Astrocyte of the hippocampus (primary cell): ENCODE results near the gene ZNF513.
"Not testable (repeated sequence)": the region's sequence is repeated elsewhere in the genome, so short reads cannot be mapped to it uniquely, and the experiment has no call there.

Experiments used
- DNase-seq: peaks from one replicate; pipeline ENCODE4 v3.0.0; 2011; ENCODE audit warnings: low read depth, low spot score

The ZNF513 gene

DNA sequence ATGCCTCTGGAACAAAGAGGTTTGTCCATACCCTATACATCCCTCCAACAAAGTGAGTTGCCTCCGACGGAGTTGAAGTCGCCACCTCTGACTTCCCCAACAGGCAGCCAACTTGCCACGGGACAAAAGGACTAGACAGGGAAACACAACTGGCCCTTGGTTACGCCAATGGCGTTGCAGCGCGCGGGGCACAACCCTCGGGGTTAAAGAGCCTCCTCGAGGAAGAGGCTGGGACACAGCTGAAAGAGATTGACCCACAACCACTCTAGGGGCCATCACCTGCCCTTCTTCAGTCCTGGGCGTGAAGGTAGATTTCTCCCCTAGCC, 24.5 kb downstream of the ZNF513 start:
- DNase-seq: peak; percentile 54

DNA sequence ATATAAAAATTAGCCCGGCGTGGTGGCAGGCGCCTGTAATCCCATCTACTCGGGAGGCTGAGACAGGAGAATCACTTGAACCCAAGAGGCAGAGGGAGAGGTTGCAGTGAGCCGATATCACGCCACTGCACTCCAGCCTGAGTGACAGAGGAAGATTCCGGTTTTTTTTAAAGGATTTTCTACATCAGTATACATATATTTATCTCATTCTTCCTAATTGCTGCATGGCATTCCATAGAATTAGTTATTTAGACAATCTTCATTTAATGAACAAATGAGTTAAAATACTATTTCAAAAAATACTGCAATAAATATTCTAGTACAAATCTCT, 26.0 kb downstream of the ZNF513 start:
- DNase-seq: no peak

DNA sequence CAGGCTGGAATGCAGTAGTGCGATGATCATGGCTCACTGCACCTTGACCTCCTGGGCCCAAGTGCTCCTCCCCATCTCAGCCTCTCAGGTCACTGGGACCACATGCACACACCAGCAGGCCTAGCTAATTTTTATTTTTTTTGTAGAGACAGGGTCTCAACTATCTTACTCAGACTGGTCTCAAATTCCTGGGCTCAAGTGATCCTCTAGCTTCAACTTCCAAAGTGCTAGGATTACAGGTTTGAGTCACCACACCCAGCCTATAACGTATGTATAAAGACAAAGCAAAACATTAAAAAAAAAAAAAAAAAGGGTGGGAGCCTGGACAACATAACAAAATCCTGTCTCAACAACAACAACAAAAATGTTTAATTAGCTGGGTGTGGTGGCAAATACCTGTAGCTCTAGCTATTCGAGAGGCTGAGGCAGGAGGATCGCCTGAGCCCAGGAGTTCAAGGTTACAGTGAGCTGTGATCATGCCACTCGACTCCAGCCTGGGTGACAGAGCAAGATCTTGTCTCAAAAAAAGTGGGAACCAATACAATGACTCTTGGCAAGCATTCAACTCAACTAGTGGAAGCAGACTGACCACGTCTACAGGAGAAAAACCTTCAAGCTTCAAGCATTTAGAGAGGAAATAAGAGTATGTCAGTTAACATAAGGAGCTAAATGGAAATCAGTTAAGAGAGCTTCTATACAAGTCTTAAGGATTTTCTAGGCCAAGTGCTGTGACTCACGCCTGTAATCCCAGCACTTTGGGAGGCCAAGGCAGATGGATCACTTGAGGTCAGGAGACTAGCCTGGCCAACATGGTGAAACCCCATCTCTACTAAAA, 26.6 kb downstream of the ZNF513 start:
- DNase-seq: no peak

DNA sequence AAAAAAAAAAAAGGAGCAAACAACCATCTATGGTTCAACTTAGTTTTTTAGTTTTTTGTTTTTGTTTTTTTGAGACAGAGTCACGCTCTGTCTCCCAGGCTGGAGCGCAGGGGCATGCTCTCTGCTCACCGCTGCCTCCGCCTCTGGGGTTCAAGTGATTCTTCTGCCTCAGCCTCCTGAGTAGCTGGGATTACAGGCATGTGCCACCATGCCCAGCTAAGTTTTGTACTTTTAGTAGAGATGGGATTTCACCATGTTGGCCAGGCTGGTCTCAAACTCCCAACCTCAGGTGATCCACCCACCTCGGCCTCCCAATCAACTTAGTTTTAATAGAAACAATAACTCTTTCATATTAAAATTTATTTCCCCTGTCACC, 27.2 kb downstream of the ZNF513 start:
- not testable (repeated sequence) for DNase-seq

DNA sequence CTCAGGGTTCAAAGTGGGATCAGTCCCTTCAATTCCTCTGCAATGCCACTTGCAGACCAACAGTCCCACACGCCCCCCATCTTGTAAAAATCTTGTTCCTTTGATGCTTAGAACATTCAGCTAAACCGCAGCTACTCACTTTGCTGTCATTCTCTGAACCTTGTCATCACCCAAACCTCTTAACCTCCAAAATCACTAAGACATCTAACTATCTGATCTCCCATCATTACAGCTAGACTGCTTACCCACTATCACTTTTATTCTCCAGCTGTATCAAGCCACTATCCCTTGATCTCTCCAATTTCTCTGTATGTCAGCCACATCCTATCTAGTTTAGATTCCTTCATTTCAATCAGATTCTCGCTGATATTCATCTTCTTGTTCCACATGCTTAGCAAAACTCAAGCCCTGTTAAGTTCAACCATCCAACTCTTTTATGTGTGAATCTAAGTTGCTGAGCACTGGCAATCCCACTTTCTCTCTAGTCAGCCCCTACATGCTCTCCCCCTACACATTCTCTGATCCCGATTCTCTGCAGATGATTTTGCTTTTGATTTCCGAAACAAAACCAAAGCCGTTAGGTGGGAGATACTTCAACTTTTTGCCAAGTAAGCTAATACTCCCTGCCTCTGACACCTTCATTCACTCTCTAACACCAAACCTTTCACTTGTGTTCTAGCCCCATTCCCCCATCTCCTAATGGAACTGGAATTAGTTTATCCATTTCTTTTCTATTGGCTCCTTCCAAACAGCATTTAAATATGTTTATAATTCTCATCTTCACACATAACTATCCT, 28.5 kb downstream of the ZNF513 start:
- DNase-seq: no peak

DNA sequence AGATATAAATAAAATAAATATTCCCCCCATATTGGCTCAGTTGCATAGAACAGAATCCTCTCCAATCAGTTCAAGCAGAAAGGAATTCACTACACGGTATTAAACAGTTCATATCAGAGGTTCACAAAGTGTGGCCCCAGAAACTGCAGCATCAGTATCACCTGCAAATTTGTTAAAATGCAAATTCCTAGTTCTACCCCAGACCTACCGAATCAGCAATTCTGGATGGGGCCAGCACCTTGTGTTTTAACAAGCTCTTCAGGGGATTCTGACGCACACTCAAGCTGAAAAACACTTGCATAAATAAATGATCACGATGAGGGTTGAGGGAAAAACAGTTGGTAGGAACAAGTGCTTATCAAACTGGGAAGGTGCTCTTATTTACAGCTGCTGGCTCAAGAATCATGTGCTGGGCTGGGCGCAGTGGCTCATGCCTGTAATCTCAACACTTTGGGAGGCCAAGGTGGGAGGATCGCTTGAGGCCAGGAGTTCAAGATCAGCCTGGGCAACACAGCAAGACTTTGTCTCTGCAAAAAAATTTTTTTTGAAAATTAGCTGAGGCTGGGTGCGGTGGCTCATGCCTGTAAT, 30.3 kb downstream of the ZNF513 start:
- DNase-seq: no peak

DNA sequence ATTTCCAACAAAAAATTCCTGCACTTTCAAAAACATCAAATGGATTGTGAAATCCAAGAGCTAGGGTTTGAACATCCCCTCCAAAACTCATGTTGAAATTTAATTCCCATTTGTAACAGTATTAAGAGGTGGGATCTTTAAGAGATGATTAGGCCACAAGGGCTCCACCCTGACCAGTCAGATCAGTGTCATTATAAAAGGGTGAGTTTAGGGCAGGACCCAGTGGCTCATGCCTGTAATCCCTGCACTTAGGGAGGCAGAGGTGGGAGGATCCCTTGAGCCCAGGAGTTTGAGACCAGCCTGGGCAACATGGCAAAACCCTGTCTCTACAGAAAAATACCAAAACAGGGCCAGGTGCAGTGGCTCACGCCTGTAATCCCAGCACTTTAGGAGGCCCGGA, 32.9 kb downstream of the ZNF513 start:
- DNase-seq: no peak

DNA sequence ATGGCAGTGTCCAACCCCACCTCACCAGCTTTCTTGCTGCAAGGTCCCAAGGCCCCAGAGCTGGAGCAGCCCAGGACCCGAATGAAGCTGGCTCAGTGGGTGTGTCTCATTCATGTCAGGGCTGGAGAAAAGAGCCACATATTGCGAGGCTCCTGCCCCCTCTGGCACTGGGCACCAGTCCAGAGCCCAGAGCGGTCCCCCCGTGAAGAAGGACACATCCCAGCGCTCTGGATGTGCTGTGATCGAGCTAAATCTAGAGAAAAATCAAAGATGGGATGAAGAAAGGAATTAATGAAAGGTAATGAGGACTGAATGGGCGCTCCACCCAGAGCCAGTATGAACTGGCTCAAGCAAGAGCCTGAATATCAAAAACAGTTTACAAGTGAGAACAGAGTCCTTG, 44.4 kb downstream of the ZNF513 start:
- no peak for DNase-seq

DNA sequence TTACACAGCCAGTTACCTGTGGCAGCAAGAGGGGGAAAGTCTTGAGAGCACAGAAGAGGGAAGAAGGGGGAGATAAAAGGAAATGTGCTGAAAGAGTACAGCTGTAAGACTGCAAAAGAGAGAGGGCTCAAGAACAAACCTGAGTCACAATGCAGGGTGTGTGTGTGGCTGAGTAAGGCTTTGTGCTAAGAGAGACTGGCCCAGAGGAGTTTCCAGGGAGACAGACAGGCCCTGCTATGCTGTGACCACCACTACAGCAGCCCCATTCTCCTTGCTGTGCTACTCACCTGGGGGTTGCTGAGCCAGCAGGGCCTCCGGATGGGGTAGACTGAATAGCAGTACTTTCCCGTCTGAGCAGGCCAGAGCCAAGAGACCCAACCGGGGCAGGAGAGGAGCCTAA, 45.2 kb downstream of the ZNF513 start:
- DNase-seq: peak; percentile 16
